T-helper 2 cell (primary cell): Measurements from ENCODE around the gene COMMD2.

Source experiments
- DNase-seq, 5 experiments: peaks; one replicate each; pipeline versions ENCODE4 v3.0.0 to v3.0.0-alpha.2; 2012 to 2022
- total RNA-seq, 2 donors: gene quantifications; one replicate each; lab custom pipeline; 2026; lab: John Stamatoyannopoulos, UW

COMMD2 gene
- 21.2 to 31.9 reads per million in 2 donors for total RNA-seq

- DNase-seq = peak; percentile 36 to 95 (median 60)
Observed at GRCh38 chr3:149752051-149752787, at the start of gene COMMD2. Gene COMMD2, minus strand, starts transcription at chr3:149752489. Its CDS starts 45 bp downstream, at chr3:149752444.

- DNase-seq = no peak
Observed at GRCh38 chr3:149801639-149802038, 49.4 kb upstream of the COMMD2 start.

GRCh38 chr3:149801195-149801594 is 48.9 kb upstream of the COMMD2 start:
- DNase-seq = no peak

- DNase-seq = no peak
Observed at GRCh38 chr3:149800693-149801092, 48.4 kb upstream of the COMMD2 start.

DNA sequence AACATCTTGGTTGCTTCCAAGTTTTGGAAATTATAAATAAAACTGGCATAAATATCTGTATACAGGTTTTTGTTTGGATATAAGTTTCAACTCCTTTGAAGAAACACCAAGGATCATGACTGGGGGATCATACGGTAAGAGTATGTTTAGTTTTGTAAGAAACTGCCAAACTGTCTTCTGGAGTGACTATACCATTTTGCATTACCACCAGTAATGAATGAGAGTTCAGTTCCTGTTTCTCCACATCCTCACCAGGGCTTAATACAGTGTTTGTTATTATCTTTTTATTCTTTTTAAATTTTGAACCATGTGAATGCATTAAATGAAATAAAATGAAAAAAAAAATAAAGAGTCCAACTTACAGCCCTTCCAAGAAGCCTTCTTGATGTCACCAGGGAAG is 43.7 kb upstream of the COMMD2 start:
- no peak for DNase-seq

DNA sequence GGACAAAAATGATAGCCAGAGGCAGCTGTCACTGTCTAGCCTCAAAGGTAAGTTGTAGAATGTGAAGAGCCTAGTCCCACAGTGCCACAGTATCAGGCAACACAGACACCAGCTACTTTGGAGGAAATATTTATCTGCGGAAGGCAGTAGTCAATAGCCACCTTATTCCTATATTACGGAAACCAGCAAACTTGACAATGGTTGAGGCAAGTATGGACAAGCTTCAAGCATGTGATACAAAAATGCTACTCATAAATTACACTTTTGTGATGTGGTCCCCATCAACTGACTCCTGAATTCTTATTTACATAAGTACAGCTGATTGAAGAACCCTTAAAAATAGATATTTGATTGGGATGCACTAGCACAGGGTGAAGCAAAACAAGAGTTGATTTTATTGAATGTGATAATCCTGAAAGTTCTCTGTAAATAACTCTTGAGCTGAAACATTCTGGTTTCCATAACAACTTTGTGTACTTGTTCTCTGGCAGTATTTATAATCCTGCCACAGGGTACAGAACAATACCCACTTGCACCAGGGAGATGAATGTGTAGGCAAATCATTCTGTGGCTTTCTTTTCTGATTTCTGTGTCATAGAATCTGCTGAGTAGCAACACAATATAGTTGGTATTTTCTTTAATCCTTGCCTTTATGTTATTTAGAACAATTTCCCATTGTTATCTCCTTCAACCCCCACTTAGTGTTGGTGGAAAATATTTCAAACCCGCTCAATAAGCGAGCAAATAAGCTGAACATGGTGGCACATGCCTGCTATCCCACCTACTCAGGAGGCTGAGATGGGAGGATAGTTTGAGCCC is 40.4 kb upstream of the COMMD2 start, which contains the start of gene ANKUB1:
Gene ANKUB1 (minus strand): TSS at position 103 of the 819 bp plus-strand sequence. CDS start 188 bp downstream, outside the sequence.
- no peak for DNase-seq

- no peak for DNase-seq
Observed at GRCh38 chr3:149790698-149791097, 38.4 kb upstream of the COMMD2 start.

DNA sequence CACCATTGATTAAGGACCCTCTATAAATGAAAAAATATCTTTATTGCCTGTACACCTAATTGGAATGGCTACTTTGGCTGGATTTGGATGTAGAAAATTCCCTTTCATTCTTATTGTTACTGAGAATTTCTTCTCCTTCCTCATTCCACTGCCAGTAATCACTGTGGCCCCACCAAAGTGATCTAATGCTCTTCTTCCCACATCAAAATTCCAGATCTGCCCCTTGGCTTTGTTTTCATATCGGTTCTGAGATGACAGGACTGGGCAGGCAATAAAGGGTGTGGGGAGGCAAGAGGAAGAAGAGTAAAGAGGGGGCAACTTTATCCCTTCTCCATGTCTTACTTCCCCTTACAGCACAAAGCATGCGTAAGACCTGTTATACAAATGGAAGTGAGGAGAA is 38.0 kb upstream of the COMMD2 start:
- DNase-seq = no peak

GRCh38 chr3:149784064-149784704 is 31.9 kb upstream of the COMMD2 start:
- DNase-seq = no peak

- DNase-seq = no peak
Observed at GRCh38 chr3:149783576-149783975, 31.3 kb upstream of the COMMD2 start.

DNA sequence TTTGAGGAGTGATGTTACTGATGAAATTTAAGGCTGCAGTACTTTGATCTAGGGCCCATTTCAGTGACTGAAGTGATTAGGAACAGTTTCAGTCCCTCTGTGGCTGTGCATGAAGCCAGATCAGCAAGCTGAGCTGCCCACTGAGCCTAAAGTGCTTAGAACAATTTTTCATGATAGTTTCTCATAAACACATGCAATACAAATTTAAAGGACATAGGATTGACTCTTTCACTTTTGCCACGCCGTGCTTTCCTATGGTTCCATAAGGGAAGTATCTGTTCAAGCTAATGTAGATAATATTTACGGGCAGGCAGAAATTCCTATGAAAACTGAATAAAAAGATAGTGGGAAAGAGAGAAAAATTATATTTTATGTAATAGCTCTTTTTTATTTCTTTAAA is 29.5 kb upstream of the COMMD2 start:
- DNase-seq = no peak

- no peak for DNase-seq
Observed at GRCh38 chr3:149781211-149781610, 28.9 kb upstream of the COMMD2 start.

DNA sequence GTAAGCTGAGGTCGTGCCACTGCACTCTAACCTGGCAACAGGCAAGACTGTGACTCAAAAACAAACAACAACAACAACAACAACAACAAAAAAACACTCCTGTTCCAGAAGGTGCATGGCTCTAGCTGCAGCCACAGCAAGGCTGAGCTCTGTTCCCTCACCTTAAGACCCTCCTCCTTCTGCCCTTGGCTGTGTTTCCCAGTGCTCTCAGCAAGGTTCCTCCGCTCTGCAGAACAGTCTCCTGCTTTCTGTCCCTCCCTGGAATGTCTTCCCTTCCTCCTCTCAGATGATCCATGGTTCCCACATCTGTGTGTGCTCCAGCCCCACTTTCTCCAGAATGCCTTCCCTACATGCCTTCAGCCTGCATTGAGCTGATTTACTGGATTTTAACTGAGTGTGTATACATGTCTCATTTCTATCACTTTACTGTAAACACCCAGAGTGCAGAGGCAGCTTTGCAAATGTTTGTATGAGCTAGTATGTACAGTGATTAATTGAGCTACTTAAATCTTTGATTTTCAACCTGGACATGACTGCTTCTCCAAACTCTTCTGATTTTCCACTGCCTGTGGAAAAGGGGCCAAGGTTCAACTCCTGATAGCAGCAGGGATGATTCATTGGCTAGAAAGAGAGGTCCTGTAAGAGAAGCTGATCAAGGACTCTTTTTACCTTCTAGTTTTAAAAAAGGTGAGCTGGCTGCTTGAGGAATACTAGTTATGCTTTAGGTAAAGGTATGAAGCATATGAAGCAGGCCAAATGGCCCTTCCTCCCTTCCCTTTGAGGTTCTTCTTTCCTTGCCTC is 25.3 kb upstream of the COMMD2 start:
- no peak for DNase-seq

- DNase-seq = no peak
Observed at GRCh38 chr3:149776170-149776569, 23.9 kb upstream of the COMMD2 start.

DNA sequence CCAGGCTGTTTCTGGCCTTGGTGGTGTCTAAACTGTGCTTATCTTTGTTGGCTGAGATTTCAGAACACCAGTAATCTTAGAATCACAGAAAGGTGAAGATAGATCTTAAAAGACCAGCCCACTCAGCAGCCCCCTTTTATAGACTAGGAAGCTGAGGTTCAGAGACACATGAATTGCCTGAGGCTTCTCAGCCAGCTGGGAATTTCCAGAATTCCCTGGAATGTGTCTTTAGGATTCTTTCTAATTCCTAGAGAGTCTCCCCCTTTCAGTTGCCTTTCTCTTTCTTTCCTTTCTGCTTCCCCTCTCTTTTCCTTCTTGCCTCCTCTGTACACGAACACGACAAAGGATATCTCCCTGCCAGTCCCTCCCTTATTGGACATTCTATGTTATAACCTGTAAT is 20.6 kb upstream of the COMMD2 start:
- DNase-seq = no peak

DNA sequence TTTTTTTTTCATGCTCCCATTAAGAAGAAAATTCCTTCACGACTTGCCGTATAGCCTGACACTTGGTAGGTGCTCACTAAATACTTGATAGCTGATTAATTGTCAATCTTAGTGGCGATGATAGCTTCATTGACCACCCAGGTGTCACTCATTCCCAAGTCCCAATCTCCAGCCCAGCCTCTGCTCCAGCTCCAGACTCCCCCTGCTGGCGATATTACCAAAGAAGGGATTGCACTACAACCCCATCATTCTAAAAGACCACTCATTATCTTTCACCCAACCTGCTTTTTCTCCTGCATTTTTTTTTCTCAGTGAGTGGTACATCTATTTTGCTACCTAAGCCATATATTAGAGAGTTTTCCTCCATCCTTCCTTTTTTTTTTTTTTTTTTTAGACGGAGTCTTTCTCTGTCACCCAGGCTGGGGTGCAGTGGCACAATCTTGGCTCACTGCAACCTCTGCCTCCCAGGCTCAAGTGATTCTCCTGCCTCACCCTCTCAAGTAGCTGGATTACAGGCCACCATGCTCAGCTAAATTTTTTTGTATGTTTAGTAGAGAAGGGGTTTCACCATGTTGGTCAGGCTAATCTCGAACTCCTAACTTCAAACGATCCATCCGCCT is 19.5 kb upstream of the COMMD2 start:
- peak in 2 of 5 experiments; percentile 7 to 37 for DNase-seq

DNA sequence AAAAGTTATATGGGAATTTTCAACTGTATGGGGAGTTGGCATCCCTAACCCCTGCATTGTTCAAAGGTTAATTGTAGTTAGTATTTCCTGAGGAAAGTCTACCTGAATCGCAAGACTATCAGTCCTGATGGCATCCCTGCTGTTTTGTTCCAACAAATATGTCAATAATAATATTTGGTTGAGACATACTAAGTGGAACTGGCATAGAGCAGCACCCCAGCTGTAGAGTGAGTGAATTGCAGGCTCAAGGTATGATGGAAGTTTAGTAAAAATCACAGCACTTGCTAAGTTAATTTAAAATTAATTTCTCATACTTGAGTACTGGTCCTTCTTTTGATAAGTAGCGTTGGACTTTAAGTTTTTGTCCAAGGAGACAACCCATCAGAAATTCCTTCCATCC is 18.0 kb upstream of the COMMD2 start:
- peak in 1 of 5 experiments; percentile 2 for DNase-seq

DNA sequence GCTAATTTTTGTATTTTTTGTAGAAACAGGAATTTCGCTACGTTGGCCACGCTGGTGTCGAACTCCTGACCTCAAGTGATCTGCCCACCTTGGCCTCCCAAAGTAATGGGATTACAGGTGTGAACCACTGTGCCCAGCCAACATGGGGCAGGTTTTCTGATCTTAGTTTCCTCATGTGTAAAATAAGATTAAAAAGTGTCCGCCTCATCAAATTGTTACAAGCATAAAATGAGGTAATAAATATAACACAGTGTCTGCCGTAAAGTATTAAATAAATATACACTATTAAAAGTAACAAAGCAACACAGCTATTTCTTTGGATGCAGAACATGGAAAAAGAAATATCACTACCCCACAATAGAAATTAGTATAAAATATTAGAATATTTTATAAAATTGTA is 16.4 kb upstream of the COMMD2 start:
- DNase-seq = no peak

- DNase-seq = no peak
Observed at GRCh38 chr3:149767720-149768119, 15.4 kb upstream of the COMMD2 start.

GRCh38 chr3:149765762-149766334 is 13.6 kb upstream of the COMMD2 start:
- peak in 1 of 5 experiments; percentile 20 for DNase-seq

DNA sequence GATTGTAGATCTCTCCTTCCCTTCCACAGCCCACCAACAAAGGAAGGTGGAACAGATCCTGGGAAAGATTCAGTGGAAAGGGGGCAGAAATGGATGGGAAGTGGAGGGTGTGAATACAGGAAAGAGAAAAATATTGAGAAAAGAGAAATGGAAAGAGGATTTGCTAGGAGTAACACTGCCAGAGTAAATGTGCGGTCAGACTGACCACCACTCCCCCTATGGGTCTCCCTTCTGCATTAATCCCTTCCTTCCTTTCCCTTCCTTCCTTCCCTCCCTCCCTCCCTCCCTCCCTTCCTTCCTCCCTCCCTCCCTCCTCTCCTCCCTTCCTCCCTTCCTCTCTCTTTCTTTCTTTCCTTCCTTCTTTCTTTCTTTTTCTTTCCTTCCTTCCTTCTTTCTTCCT is 12.0 kb upstream of the COMMD2 start:
- DNase-seq = no peak
